Peyer's patch (tissue), 4 donors: Measurements from ENCODE around the gene BRPF1.

Experiments used
- POLR2A ChIP-seq, 2 donors: fragments of 450-650 bp; IDR thresholded peaks; one replicate each; pipeline ENCODE4 v1.5.1; 2017; ENCODE audit warnings: antibody characterized with exemption in 2 of 2, mild to moderate bottlenecking in 2 of 2, moderate library complexity in 2 of 2
- TF ChIP-seq, protein P1 (sequence below), 6 experiments: fragments of 450-650 bp in 4 of 6; fragments of 200-600 bp in 2 of 6; sonication (generic) in 1 of 6; IDR thresholded peaks; one replicate each; pipeline ENCODE4 v1.5.1; 2017 to 2019; ENCODE audit warnings: antibody characterized with exemption in 6 of 6, mild to moderate bottlenecking in 3 of 6, moderate library complexity in 1 of 6

DNA sequence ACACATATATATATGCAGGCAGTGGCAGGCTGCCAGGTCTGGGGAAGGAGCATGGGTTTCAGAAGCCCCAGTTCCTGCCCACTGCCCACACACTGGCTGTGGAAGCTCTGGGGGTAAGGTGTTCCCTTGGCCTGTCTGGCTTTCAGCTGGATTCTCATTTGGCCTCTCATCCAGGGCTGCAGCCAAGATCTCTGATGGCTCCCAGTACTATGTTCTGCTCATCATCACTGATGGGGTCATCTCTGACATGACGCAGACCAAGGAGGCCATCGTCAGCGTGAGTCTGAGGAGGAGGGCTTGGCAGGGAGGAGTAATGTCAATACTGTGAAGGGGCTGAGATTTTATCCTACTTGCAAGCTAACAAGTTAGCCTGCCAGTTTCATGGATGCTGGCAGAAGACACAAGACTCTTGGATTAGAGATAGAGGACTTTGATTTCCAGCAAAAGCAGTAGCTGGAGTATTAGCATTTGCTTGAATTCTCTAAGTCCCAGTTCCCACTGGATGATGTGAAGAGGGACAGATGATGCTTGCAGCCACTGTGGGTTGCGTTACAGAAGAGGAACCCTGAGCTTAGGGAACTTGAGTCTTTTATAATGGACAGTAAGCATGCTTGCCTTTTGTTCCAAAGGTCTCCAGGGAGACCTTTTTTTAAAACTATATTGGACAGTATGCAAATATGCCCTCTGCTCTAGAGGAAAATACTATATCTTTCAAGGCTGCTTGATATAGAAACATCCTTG is 5.6 kb upstream of the BRPF1 start:
- TF ChIP-seq, protein P1, sequence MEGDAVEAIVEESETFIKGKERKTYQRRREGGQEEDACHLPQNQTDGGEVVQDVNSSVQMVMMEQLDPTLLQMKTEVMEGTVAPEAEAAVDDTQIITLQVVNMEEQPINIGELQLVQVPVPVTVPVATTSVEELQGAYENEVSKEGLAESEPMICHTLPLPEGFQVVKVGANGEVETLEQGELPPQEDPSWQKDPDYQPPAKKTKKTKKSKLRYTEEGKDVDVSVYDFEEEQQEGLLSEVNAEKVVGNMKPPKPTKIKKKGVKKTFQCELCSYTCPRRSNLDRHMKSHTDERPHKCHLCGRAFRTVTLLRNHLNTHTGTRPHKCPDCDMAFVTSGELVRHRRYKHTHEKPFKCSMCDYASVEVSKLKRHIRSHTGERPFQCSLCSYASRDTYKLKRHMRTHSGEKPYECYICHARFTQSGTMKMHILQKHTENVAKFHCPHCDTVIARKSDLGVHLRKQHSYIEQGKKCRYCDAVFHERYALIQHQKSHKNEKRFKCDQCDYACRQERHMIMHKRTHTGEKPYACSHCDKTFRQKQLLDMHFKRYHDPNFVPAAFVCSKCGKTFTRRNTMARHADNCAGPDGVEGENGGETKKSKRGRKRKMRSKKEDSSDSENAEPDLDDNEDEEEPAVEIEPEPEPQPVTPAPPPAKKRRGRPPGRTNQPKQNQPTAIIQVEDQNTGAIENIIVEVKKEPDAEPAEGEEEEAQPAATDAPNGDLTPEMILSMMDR (IDR thresholded peaks at IDR 0.05), result no peak
- TF ChIP-seq POLR2A (IDR thresholded peaks at IDR 0.05), result no peak
